Thyroid gland (tissue), 4 donors: ENCODE data around the gene HSPA12A.

Experiments
- POLR2A ChIP-seq, 2 donors: fragments of 450-650 bp; IDR thresholded peaks; one replicate each; pipeline ENCODE4 v1.6.1; 2017; ENCODE audit warnings: antibody characterized with exemption in 2 of 2, mild to moderate bottlenecking in 2 of 2, moderate library complexity in 1 of 2
- TF ChIP-seq, protein P1 (sequence below), 6 experiments: fragments of 200-600 bp in 3 of 6; fragments of 450-650 bp in 3 of 6; sonication (generic) in 3 of 6; IDR thresholded peaks; one replicate each; pipeline ENCODE4 v1.5.1; 2016 to 2019; ENCODE audit warnings: antibody characterized with exemption in 6 of 6, mild to moderate bottlenecking in 2 of 6, inconsistent platforms in 1 of 6, moderate library complexity in 1 of 6

DNA sequence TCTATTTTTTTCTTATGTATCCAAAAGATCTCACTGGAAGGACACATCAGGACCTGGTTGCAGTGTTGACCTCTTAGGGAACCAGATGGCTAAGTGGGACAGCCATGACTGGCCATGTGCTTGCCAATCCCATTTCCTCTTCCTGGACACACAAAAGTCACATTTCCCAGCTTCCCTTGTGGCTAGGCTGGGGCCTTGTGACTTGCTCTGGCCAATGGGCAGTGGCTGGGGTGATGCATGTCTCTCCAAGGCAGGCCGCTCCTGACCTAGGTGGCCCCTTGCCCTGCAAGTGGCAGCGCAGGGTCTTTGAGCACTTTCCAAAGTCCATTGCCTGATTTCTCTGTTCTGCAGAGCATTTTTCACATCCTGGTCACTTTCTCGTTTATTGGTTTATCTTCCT lies 41.7 kb upstream of the HSPA12A start:
- TF ChIP-seq, protein P1, sequence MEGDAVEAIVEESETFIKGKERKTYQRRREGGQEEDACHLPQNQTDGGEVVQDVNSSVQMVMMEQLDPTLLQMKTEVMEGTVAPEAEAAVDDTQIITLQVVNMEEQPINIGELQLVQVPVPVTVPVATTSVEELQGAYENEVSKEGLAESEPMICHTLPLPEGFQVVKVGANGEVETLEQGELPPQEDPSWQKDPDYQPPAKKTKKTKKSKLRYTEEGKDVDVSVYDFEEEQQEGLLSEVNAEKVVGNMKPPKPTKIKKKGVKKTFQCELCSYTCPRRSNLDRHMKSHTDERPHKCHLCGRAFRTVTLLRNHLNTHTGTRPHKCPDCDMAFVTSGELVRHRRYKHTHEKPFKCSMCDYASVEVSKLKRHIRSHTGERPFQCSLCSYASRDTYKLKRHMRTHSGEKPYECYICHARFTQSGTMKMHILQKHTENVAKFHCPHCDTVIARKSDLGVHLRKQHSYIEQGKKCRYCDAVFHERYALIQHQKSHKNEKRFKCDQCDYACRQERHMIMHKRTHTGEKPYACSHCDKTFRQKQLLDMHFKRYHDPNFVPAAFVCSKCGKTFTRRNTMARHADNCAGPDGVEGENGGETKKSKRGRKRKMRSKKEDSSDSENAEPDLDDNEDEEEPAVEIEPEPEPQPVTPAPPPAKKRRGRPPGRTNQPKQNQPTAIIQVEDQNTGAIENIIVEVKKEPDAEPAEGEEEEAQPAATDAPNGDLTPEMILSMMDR (IDR thresholded peaks at IDR 0.05) = no peak
- no peak for TF ChIP-seq POLR2A (IDR thresholded peaks at IDR 0.05)
